Stimulated activated naive B cell treated with anti-CD40 and anti-IgM and Interleukin-4, amounts not matched to agents 10 μg/mL and 1 μg/mL and 100 μg/mL, for 72 hours (primary cell): Measurements from ENCODE around the gene UBTD2.

Experiments used
- ATAC-seq, 2 donors: fragments of 150-1000 bp; cut with Tn5 transposase; replicated peaks; 2 replicates each; pipeline ENCODE4 v1.10.0; 2021; ENCODE audit warnings: moderate library complexity in 1 of 2
- DNase-seq: peaks from one replicate; pipeline ENCODE4 v3.0.0; 2021
- H3K27ac Mint-ChIP-seq: one replicate; pipeline ENCODE4 v1.8.0; 2022; ENCODE audit warnings: mild to moderate bottlenecking, mixed read lengths
- H3K27me3 Mint-ChIP-seq, 2 donors: one replicate each; pipeline ENCODE4 v1.8.0; 2022; ENCODE audit warnings: mixed read lengths in 2 of 2
- H3K36me3 Mint-ChIP-seq, 2 donors: one replicate each; pipeline ENCODE4 v1.8.0; 2022; ENCODE audit warnings: mixed read lengths in 2 of 2, mild to moderate bottlenecking in 1 of 2
- H3K4me1 Mint-ChIP-seq, 2 donors: one replicate each; pipeline ENCODE4 v1.8.0; 2022; ENCODE audit warnings: mixed read lengths in 2 of 2, mild to moderate bottlenecking in 1 of 2
- H3K4me3 Mint-ChIP-seq, 2 donors: one replicate each; pipeline ENCODE4 v1.8.0; 2022; ENCODE audit warnings: mild to moderate bottlenecking in 2 of 2, mixed read lengths in 2 of 2, moderate library complexity in 1 of 2
- H3K9me3 Mint-ChIP-seq, 2 donors: one replicate each; pipeline ENCODE4 v1.8.0; 2022; ENCODE audit warnings: mixed read lengths in 2 of 2, mild to moderate bottlenecking in 1 of 2

The UBTD2 gene

GRCh38 chr5:172248637-172249036, 34.9 kb downstream of the UBTD2 start:
- Mint-ChIP-seq H3K4me1 (peaks cover 8 to 19% of the 10 kb centered on the region in 2 donors), H3K27ac (no peak overlapping the region), H3K36me3 (peaks cover 41 to 47% of the 10 kb centered on the region in 2 donors), H3K4me3 (no peak overlapping the region), H3K9me3 (peaks cover 13% of the 10 kb centered on the region in 2 donors), H3K27me3 (no peaks in the 10 kb centered on the region)
- DNase-seq (no peak), ATAC-seq (no peak)

- Mint-ChIP-seq H3K27me3 (no peaks in the 10 kb centered on the region), H3K27ac (peak overlapping the region; percentile 65), H3K4me3 (no peak overlapping the region), H3K4me1 (peaks cover 11 to 26% of the 10 kb centered on the region in 2 donors), H3K9me3 (peaks cover 4% of the 10 kb centered on the region in 2 donors), H3K36me3 (peaks cover 37 to 40% of the 10 kb centered on the region in 2 donors)
- no peak for DNase-seq
- no peak for ATAC-seq
Measured at GRCh38 chr5:172245703-172246125, 37.9 kb downstream of the UBTD2 start.

GRCh38 chr5:172245046-172245445, 38.5 kb downstream of the UBTD2 start:
- Mint-ChIP-seq H3K27ac (no peak overlapping the region), H3K27me3 (no peaks in the 10 kb centered on the region), H3K9me3 (peaks cover 4% of the 10 kb centered on the region in 2 donors), H3K36me3 (peaks cover 31 to 36% of the 10 kb centered on the region in 2 donors), H3K4me3 (no peak overlapping the region), H3K4me1 (peaks cover 11 to 26% of the 10 kb centered on the region in 2 donors)
- DNase-seq (no peak), ATAC-seq (no peak)

GRCh38 chr5:172243302-172243701, 40.3 kb downstream of the UBTD2 start:
- no peaks in the 10 kb centered on the region for H3K27me3 Mint-ChIP-seq
- H3K27ac Mint-ChIP-seq, result peak overlapping the region; percentile 25
- no peak for DNase-seq
- peaks cover 14 to 32% of the 10 kb centered on the region in 2 donors for H3K4me1 Mint-ChIP-seq
- no peak overlapping the region for H3K4me3 Mint-ChIP-seq
- ATAC-seq, result peak; percentile 51 to 74
- H3K36me3 Mint-ChIP-seq, result peaks cover 25 to 26% of the 10 kb centered on the region in 2 donors
- H3K9me3 Mint-ChIP-seq, result peaks cover 0 to 2% of the 10 kb centered on the region in 2 donors

GRCh38 chr5:172238334-172238733, 45.2 kb downstream of the UBTD2 start:
- DNase-seq (no peak), ATAC-seq (no peak)
- Mint-ChIP-seq H3K36me3 (peaks cover 24 to 33% of the 10 kb centered on the region in 2 donors), H3K4me3 (no peak overlapping the region), H3K4me1 (peaks cover 36 to 56% of the 10 kb centered on the region in 2 donors), H3K27ac (no peak overlapping the region), H3K9me3 (peaks cover 6 to 8% of the 10 kb centered on the region in 2 donors), H3K27me3 (no peaks in the 10 kb centered on the region)

- no peaks in the 10 kb centered on the region for H3K27me3 Mint-ChIP-seq
Measured at GRCh38 chr5:172235827-172236736, 47.5 kb downstream of the UBTD2 start.

GRCh38 chr5:172235132-172235780, 48.3 kb downstream of the UBTD2 start:
- H3K9me3 Mint-ChIP-seq, result peaks cover 4 to 8% of the 10 kb centered on the region in 2 donors
- H3K27ac Mint-ChIP-seq, result peak overlapping the region; percentile 87
- peaks cover 38 to 47% of the 10 kb centered on the region in 2 donors for H3K36me3 Mint-ChIP-seq
- DNase-seq (no peak), ATAC-seq (peak; percentile 88 to 91)
- H3K4me1 Mint-ChIP-seq, result peaks cover 34 to 57% of the 10 kb centered on the region in 2 donors
- H3K27me3 Mint-ChIP-seq, result no peaks in the 10 kb centered on the region
- H3K4me3 Mint-ChIP-seq, result peak overlapping the region; percentile 43 to 64

More at GRCh38 chr5:172235827-172236736, 47.5 kb downstream of the UBTD2 start:
- H3K4me3 Mint-ChIP-seq, result peak overlapping the region; percentile 43 to 64
- peaks cover 34 to 56% of the 10 kb centered on the region in 2 donors for H3K4me1 Mint-ChIP-seq
- peaks cover 4 to 8% of the 10 kb centered on the region in 2 donors for H3K9me3 Mint-ChIP-seq
- H3K36me3 Mint-ChIP-seq, result peaks cover 36 to 41% of the 10 kb centered on the region in 2 donors
- ATAC-seq (no peak), DNase-seq (no peak)
- peak overlapping the region; percentile 87 for H3K27ac Mint-ChIP-seq

GRCh38 chr5:172234031-172234430, 49.5 kb downstream of the UBTD2 start:
- peak overlapping the region; percentile 87 for H3K27ac Mint-ChIP-seq
- H3K9me3 Mint-ChIP-seq, result peaks cover 4 to 8% of the 10 kb centered on the region in 2 donors
- ATAC-seq (no peak), DNase-seq (no peak)
- peaks cover 36 to 48% of the 10 kb centered on the region in 2 donors for H3K36me3 Mint-ChIP-seq
- peaks cover 33 to 56% of the 10 kb centered on the region in 2 donors for H3K4me1 Mint-ChIP-seq
- no peaks in the 10 kb centered on the region for H3K27me3 Mint-ChIP-seq
- H3K4me3 Mint-ChIP-seq, result no peak overlapping the region

- H3K9me3 Mint-ChIP-seq, result no peaks in the 10 kb centered on the region
- DNase-seq (no peak), ATAC-seq (peak; percentile 74 to 75)
- H3K4me1 Mint-ChIP-seq, result peaks cover 16 to 31% of the 10 kb centered on the region in 2 donors
- no peaks in the 10 kb centered on the region for H3K27me3 Mint-ChIP-seq
- peaks cover 33 to 44% of the 10 kb centered on the region in 2 donors for H3K36me3 Mint-ChIP-seq
- no peak overlapping the region for H3K4me3 Mint-ChIP-seq
- H3K27ac Mint-ChIP-seq, result no peak overlapping the region
Measured at GRCh38 chr5:172229904-172230303, 53.7 kb downstream of the UBTD2 start.

- no peaks in the 10 kb centered on the region for H3K27me3 Mint-ChIP-seq
- peaks cover 19 to 36% of the 10 kb centered on the region in 2 donors for H3K4me1 Mint-ChIP-seq
- no peak overlapping the region for H3K27ac Mint-ChIP-seq
- ATAC-seq (no peak), DNase-seq (no peak)
- H3K36me3 Mint-ChIP-seq, result peaks cover 25 to 45% of the 10 kb centered on the region in 2 donors
- H3K4me3 Mint-ChIP-seq, result no peak overlapping the region
- peaks cover 2 to 4% of the 10 kb centered on the region in 2 donors for H3K9me3 Mint-ChIP-seq
Measured at GRCh38 chr5:172224996-172225395, 58.6 kb downstream of the UBTD2 start.

- peak overlapping the region; percentile 60 for H3K27ac Mint-ChIP-seq
- peak overlapping the region; percentile 29 to 61 for H3K4me3 Mint-ChIP-seq
- H3K36me3 Mint-ChIP-seq, result peaks cover 31 to 52% of the 10 kb centered on the region in 2 donors
- ATAC-seq (peak; percentile 91 to 93), DNase-seq (peak; percentile 58)
- peaks cover 16 to 33% of the 10 kb centered on the region in 2 donors for H3K4me1 Mint-ChIP-seq
- H3K27me3 Mint-ChIP-seq, result no peaks in the 10 kb centered on the region
- H3K9me3 Mint-ChIP-seq, result peaks cover 4 to 11% of the 10 kb centered on the region in 2 donors
Measured at GRCh38 chr5:172223901-172224873, 59.4 kb downstream of the UBTD2 start.

- no peak for DNase-seq
- Mint-ChIP-seq H3K27me3 (no peaks in the 10 kb centered on the region), H3K27ac (no peak overlapping the region), H3K36me3 (peaks cover 51 to 70% of the 10 kb centered on the region in 2 donors), H3K4me1 (peaks cover 9 to 31% of the 10 kb centered on the region in 2 donors), H3K4me3 (no peak overlapping the region), H3K9me3 (peaks cover 4 to 11% of the 10 kb centered on the region in 2 donors)
- ATAC-seq, result no peak
Measured at GRCh38 chr5:172219296-172219695, 64.3 kb downstream of the UBTD2 start.

- Mint-ChIP-seq H3K4me3 (no peak overlapping the region), H3K9me3 (peaks cover 2 to 7% of the 10 kb centered on the region in 2 donors), H3K27ac (no peak overlapping the region), H3K27me3 (no peaks in the 10 kb centered on the region), H3K36me3 (peaks cover 47 to 57% of the 10 kb centered on the region in 2 donors), H3K4me1 (peaks cover 0 to 13% of the 10 kb centered on the region in 2 donors)
- DNase-seq (no peak), ATAC-seq (no peak)
Measured at GRCh38 chr5:172216345-172216744, 67.2 kb downstream of the UBTD2 start.
